GM12874 (cell line): ENCODE results near the gene MRPL17.

Experiments used
- TF ChIP-seq, protein P1 (sequence below): IDR thresholded peaks from 2 replicates; pipeline ENCODE4 v1.5.1; 2011; ENCODE audit warnings: low read depth, mild to moderate bottlenecking, control low read depth, low read length, moderate library complexity; ENCODE audit not compliant: insufficient read depth

MRPL17 gene

DNA sequence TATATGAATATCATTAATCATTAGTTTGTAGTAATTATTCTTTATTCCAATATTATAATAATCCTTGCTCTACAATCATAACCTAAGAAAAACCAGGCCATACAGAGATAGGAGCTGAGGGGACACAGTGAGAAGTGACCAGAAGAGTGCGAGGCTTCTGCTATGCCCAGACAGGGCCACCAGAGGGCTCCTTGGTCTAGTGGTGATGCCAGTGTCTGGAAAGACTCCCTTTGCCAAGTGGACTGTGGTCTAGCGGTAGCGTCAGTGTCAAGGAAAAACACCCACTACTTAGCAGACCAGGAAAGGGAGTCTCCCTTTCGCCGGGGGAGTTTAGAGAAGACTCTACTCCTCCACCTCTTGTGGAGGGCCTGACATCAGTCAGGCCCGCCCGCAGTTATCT is 28.4 kb upstream of the MRPL17 start:
- TF ChIP-seq, protein P1, sequence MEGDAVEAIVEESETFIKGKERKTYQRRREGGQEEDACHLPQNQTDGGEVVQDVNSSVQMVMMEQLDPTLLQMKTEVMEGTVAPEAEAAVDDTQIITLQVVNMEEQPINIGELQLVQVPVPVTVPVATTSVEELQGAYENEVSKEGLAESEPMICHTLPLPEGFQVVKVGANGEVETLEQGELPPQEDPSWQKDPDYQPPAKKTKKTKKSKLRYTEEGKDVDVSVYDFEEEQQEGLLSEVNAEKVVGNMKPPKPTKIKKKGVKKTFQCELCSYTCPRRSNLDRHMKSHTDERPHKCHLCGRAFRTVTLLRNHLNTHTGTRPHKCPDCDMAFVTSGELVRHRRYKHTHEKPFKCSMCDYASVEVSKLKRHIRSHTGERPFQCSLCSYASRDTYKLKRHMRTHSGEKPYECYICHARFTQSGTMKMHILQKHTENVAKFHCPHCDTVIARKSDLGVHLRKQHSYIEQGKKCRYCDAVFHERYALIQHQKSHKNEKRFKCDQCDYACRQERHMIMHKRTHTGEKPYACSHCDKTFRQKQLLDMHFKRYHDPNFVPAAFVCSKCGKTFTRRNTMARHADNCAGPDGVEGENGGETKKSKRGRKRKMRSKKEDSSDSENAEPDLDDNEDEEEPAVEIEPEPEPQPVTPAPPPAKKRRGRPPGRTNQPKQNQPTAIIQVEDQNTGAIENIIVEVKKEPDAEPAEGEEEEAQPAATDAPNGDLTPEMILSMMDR = peak; percentile 56

DNA sequence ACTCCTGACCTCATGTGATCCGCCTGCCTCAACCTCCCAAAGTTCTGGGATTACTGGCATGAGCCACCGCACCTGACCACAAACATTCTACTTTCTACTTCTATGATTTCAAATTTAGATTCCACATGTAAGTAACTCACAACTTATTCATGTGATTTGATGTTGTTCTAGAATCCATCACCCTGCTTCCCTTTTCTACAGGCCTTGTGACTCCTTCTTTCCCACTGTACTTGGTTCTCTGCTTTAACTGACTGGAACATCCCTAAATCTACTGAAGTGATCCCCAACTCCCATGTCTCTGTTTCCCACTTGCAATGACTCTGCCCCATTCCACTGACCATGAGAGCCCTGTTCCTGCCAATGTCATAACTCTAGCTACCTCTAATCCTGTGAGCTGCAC is 25.7 kb upstream of the MRPL17 start:
- TF ChIP-seq, protein P1 = no peak

DNA sequence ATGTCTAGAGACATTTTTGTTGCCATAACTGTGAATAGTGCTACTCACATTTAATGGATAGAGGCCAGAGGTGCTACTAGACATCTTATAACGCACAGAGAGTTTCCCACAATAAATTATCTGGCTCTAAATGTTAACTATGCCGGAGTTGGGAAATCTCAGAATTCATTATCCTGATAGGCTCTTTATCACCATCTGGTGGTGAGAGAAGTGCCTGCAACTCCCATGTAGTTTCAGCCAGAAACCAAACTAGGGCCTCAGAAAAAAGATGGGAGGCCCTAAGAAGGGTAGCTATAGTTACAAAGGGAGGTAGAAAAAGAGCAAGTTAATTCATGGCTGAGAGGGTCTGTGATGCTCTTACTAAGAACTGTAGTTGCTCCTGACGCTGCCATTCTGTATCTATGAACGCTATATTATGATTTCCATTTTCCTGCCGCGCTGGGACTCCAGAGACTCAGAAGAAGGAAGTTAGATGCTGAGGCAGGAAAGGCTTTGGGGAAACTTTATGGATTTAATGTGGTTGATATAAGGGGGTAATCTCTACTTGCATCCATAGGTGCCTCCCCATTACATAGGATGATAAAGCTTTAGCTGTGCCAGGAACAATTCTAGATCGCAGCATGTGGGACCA is 22.9 kb upstream of the MRPL17 start:
- TF ChIP-seq, protein P1 = peak; percentile 73

DNA sequence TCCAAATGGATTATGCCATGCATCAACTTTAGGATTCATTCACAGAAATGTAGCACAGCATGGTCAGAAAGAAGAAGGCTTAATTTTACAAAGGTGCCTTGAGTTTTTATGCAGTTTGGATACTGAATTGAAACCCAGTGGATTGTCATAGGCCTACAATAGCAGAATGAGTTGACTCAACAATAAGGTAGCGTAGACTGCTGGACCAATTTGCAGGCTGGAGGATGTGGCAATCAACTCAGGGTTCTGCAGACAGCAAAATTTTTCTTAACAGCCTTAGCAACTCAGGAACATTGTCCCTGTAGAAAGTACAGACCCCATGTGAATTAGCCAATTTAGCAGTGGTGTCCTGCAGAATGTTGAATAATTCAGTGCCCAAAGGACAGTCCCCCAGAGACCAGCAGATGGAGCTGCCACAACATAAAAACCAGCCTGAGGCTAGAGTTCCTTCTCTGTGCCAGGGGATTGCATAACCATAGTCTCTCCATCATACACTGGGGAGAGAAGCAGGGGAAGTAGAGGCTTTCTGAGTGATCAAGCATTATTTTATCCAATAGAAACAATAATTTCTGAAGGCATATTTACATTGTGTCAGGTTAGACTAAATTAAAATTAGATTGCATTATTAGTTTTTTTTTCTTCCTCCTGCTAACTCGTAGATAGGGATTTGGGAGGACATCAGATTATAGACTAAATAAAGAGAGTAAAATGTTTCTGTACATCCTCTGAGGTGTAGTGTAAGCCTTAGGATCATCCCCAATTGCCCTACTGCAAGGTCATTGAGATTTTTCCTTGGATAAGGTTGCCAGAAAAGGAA is 20.3 kb upstream of the MRPL17 start:
- TF ChIP-seq, protein P1 = peak; percentile 25; the same call in 1 of the 2 replicates

DNA sequence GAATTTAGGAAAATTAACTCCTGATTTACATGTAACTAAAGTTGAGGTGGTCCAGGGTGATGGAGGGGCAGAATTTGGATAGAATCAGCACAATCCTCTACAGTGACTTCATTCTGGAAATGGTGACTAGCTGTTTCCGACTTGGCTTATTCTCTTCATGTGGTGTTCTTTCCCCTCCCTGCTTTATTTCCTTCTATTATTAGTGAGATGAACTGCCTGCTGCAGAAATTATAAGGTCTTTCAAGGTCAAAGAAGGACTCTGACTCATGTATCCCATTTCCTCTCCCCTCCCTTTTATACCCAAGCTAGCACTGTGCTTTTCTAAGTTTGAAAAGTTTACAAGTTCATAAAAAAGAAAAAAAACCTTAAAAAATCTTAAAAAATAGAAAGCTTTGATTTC is 12.2 kb upstream of the MRPL17 start:
- TF ChIP-seq, protein P1 = no peak

DNA sequence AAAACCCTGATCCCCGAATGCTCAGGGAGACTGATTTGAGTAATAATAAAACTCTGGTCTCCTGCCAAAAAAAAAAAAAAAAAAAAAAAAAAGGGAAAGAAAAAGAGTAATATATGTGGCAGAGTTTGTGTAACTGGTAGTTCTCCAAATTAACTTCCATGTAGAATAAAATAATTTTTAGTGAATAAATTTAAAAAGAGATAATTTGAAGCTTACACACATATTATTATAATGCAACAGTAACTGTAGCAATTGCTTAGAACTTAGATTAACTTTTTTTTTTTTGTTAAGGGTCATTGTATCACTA is 11.0 kb upstream of the MRPL17 start:
- TF ChIP-seq, protein P1 = no peak

DNA sequence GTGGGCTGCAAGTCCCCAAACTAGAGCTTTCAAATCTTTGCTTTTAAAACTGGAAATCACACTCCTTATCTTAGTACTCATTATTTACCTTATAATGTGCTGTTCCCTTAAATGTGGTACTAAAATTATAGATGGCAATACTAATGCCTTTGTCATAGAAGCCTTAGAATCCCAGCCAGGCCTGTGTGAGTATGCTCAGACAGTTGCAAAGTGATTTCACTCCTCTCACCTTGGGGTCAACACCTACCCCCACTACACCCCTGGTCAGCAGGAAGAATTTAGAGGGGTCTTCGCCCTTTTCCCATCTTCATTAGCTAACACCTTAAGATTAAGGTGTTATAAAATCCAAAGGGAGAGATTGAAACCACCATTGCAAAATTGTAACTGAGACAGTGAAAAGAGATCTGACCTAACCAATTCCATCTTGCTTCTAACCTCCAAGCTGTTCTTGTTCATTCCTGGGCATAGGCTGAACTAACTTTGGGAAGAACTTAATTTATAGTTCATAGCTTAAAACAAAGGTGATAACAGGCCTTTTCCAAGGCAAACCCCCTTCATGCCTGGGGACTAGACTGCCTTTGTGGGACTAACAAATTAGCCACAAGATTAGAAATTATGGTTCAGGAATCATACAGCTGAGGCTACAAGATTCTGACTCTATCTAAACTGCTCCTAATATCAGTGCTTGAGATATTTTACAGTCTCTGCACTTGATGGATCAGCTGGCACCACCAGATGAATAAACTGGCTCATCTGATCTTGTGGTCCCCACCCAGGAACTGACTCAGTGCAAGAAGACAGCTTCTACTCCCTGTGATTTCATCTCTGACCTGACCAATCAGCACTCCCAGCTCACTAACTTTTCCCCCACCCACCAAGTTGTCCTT is 10.4 kb upstream of the MRPL17 start:
- TF ChIP-seq, protein P1 = no peak
